Caki2 (cell line): ENCODE results near the gene STK24. TPM values are rescaled to one million over a fixed set of nuclear protein-coding genes. Genes with fewer than 3 reads are reported as not detected.
A peak's percentile ranks its signal among the peaks of the same experiment; 100 is the strongest.
"Not testable (repeated sequence)": the region's sequence is repeated elsewhere in the genome, so short reads cannot be mapped to it uniquely, and the experiment has no call there.

Source experiments
- DNase-seq: peaks from one replicate; pipeline ENCODE4 v3.0.0-alpha.2; 2015; ENCODE audit warnings: low read depth
- in situ Hi-C: cut with HindIII; loops from 2 replicates; pipeline ENCODE4 v1.10.0; 2016; ENCODE audit warnings: low sequenced_read_pairs, low pct_unique_long_range_greater_than_20kb, mixed read lengths
- total RNA-seq: library from RNA; depleted of rRNA; stranded (reverse); fragments of >200 nt; shearing (Covaris generic); gene quantifications from 2 replicates; pipeline ENCODE4 v1.2.3, GENCODE V29; 2014; ENCODE audit warnings: low replicate concordance

The STK24 gene
- total RNA-seq, 1 experiment from 2014 or later, result 94.3 TPM

DNA sequence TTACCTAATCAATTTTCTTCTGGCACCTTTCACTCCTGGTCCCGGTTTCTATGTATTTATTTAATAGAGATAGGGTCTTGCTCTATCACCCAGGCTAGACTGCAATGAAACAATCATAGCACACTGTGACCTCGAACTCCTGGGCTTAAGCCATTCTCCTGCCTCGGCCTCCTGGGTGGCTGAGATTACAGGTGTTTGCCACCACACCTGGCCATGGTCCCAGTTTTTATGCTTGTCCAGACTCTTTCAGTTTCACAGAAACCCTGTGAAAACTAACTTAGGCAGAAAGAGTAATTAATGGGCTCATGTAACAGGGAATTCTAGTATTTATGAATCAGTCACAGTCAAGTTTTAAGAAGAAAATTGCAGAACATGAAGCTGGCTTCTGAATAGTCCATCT is 9.0 kb upstream of the STK24 start:
- in situ Hi-C loops, result no loop called here

DNA sequence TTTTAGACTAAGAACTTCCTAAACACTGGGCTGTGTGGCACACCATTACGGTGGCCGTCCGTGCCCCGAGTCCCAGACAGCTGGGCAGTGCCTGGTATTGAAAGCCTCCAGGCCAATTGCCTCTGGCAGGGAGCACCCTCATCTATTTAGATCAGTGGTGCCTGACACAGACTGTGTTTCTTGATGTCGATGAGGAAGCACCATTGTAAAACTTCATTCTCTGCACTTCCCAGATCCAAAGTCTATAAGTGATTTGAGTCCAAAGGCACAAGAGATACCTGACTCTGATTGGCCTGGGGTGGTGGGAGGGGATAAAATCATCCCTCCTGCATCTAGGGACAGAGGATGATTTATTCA is 8.5 kb upstream of the STK24 start:
- in situ Hi-C loops, result no loop called here
- DNase-seq, result no peak

More for the DNA sequence above, 9.0 kb upstream of the STK24 start:
- DNase-seq, result no peak

DNA sequence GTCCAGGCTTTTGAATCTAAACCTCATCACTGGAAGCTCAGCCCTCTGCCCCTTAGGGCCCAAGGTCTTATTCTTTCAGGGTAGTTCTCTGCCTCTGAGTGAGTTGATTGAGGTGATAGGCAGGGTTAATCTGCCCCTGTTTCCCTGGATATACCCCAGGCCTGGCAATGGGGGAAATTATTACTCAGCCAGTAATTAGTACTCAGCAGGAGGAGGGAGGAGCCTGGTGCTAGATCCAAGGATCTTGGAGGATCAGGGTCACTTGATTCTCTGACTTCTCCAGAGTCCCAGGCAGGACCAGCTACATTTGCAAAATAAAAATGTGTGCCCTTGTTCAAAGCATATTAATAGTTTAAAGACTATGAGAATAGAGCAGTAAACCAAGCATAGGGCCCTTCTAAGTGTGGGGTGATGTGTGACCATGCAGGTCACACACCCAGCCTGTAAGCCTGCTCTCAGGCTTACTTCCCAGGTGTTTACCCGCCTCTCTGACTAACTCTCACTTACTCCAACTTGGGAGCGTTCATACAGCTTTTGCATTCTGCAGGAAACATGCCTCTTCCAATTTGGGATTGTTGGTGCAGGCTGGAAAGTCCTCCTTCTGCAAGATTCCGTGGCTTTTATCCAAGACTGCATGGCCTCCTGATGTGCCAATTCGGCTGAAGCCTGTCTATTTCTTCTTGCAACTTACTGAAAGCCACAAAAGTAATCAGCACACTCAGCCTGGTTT is 7.9 kb upstream of the STK24 start:
- DNase-seq, result no peak
- in situ Hi-C loops, result no loop called here

DNA sequence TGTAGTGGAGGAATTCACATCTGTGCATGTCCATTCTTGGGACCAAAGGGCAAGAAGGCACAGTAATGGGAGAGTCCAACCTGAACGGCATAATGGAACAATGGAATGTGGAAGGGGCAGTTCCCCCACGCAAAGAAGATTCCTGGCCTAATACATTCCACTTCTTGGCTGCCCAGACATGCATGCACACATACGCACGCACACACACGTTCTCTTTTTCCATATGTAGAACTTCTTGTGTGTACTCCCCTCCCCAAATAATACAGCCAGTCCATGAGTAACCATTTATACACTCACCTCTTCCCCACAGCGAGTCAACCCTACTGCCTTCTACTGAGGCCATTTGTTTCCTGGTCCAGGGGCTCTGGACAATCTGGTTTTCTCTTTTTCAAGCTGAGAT is 6.0 kb upstream of the STK24 start:
- in situ Hi-C loops, result no loop called here
- no peak for DNase-seq

DNA sequence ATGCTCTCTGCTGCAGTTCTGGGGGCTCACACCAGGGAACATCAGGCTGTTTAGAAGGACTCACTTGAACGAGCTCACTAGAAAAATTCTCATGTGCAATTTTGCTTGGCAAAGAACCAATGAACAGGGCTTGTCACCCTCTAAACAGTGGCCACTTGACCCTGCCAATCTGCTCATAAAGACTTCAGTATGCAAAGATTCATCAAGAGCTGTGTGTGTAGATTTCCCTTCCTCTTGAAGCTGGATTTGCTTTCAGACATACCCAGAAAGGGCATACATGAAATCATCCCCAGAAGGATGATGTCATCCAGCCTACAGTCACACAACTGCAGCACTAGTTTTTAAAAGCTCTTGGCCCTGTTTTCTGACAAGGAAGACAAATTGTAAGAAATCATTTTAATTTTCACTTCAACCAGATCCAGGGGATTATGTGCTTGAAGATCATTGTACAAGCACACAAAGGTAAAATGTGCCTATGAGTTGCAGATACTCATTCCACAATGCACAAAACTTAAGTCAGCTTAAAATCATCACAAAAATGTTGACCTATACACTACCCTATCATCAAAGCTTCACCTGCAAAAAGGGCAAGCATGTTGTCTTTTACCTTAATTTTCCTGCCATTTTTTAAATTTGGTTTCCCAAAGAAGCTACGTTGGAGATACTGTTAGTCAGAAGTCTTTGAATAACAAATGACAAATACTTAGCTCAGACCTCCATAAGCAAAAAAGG is 5.2 kb upstream of the STK24 start:
- in situ Hi-C loops, result no loop called here
- DNase-seq, result peak; percentile 51

DNA sequence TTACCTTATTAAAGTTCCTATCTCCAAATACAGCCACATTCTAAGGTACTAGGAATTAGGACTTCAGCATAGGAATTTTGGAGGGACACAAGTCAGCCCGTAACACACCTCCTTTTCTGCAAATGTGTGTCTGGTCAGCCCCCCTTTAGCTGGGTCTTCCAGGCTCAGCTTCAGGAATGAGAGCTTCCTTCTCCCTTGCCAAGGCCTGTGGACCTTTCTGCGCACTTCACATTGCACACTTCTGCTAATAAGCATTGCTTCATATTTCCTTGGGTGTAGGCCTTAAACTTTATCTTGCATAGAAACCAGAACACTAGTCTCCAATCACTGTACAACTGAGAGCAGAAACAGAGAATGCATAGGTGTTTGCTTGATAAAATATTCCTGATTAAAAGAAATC is 4.5 kb upstream of the STK24 start:
- no peak for DNase-seq
- in situ Hi-C loops, result no loop called here

DNA sequence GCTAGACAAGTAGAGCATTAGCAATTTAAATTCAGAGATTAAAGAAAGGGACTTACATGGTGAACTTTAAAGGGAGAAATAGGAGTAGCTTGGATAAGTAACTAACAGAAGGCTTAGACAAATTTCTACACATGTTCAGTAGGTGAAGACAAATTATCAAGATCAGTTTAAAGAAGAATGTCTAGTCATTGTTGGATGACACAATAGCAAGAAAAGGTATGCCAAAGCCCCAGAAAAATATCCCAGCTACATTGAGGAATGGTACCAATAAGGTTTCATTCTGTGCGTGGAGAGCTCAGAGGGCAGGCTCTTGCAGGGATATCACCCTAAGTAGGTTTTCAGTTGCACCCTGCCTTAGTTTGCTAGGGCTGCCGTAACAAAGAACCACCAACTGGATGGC is 3.5 kb upstream of the STK24 start:
- DNase-seq, result no peak
- in situ Hi-C loops, result no loop called here

DNA sequence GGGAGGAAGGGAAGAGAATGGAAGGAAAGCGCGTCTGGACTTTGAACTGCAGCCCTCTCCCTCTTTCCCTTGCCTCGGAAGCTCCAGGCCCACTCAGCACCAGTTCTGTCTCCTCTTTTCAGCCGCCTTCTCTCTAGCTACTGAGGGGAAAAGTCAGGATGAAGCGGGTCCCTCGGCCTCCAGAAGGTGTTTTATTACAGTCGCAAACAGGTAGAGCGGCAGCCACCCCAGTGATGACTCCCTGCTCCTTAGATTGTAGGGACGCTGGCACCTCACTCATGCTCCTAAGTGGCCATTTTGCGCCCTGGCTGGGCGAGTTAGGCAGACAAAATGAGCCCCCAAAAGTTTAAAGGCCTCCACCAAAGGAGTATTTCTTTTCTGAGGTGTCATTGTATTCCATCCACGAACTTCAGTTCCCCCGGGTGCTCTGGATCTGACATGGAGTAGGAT is 954 bp upstream of the STK24 start:
- in situ Hi-C loops, result no loop called here
- DNase-seq, result no peak

DNA sequence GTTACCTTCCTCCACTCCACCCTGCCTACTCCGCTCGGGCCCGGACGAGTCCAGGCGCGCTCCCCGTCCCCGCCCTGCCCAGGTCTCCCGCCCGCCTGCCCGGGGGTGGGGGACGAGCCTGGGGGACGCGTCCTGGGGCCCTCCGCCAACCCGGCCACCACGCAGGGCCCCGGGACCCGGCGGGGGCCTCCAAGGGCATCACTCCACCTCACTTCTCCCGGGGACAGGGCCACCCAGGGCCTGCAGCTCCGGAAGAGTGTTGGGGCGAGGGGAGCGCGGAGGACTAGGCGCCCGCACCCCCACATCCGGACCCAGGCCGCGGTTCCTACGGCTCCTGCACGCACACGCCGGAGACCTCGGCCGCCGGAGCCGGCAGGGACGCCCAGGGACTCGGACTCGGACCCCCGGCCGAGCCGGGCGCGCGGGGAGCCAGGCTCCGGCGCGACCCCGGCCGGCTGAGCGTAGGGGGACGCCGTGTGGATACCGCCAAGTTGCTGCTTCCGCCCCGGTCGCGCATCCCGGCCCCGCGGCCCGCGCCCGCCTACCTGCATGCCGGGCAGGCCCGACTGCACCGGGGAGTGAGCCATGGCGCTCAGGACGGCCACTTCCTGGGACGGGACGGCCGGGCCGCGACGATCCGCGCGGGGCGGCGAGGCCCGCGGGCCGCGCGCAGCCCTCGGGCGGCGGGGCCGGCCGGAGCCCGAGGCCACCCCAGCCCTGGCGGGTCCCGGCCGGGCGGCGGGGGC is 534 bp downstream of the STK24 start:
- in situ Hi-C loops, result no loop called here
- no peak for DNase-seq

DNA sequence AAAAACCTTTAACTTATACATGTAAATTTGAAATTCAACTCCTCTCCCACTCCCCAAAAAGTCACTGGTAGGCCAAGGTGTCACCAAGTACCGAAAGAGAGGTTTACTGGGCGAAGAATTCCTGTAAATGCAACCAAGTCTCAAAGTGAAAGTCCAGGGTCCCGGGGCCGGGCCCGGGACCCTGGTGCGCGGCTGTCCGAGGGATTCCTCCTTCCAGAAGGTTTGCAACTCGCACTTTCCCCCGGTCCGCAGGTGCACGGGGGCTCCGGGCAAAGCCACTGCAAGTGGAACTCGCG is 1.1 kb downstream of the STK24 start:
- no peak for DNase-seq
- in situ Hi-C loops, result no loop called here

DNA sequence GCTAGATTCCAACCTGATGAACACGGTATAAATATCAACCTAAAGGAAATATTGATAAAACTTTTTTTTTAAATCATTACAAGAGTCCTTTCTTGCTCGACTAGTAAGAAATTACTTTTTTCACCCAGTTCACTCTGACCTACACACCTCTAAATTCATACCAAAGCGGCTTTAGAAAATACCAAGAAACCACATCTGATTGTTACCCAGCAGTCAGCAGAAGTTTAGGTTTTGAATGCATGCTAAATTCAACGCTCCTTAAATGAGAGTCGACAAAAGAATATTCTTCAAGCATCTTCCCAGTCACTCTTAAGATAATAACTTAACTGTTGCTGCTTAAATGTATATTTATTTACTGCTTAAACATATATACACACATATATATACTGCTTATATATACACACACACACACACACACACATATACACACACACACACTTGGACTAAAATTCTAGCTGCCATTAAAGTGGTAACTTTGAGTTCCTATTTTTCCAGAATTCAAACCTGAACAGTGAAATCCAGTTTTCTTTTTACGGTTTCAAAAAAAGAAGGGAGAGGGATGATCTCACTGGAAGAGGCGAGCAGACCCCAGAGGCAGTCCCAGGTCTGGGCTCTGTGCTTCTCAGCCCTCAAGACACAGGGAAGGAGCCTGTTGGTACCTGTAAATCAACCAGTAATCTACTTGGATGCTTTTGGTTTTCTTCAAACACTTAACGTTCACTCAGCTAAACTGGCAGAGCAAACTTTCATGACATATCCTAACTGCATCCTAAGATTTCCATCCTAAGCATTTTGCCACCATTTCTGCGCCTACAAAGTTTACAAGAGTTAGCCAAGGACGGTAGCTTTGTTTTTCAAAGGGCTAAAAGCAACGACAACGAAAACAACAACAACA is 1.7 kb downstream of the STK24 start:
- no peak for DNase-seq
- in situ Hi-C loops, result no loop called here

DNA sequence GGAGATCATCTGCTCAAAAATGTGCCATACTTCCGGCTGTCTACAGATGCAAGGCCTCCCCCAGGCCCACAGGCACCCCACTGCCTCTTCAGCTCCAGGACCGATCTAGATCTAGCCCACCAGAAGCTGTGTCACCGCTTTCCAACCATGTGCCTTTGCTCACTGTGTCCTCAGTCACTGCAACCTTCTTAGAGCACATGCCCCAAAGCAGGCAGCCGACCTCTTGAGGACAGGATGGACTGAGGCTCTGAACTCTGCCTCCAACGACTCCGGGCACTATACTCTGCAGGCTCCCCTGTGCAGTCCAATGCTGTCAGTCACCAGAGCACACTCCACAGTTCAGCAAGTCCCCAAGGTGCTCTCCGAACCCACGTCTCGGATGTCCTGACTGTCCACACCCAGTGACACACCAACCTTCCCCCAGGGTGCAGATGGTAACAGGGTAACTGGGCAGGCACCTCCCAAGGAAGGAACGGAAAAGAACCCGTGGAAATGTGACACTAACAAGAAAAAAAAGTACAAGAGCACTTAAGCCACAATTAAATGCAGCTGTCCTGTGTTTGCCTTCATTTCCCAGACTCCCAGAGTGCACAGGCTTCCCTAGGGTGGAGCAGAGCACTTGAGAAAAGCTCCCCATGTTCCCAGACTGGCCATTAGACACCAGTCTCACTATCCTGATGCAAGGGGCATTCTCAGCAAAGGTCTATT is 4.8 kb downstream of the STK24 start:
- in situ Hi-C loops, result no loop called here
- no peak for DNase-seq

DNA sequence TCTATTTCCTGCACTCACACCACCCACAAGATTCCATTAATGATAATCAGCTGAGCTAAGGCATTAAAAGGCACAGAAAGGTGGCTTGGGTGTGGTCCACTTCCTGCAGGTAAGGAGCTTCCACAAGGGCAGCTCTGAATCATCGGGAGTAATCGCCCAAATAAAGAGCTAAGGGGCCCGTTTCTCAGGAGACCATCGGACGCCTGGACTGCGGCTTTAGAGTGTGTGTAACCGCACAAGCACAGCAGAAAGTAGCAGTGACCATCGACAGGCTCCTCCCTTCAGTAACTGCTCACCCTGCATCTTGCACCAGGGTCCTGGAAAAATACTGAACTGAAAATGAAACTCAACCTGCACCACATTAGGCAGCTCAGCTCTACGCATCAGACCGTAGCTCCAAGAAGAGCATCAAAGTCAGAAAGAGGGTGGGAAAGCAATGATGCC is 6.0 kb downstream of the STK24 start:
- in situ Hi-C loops, result no loop called here

DNA sequence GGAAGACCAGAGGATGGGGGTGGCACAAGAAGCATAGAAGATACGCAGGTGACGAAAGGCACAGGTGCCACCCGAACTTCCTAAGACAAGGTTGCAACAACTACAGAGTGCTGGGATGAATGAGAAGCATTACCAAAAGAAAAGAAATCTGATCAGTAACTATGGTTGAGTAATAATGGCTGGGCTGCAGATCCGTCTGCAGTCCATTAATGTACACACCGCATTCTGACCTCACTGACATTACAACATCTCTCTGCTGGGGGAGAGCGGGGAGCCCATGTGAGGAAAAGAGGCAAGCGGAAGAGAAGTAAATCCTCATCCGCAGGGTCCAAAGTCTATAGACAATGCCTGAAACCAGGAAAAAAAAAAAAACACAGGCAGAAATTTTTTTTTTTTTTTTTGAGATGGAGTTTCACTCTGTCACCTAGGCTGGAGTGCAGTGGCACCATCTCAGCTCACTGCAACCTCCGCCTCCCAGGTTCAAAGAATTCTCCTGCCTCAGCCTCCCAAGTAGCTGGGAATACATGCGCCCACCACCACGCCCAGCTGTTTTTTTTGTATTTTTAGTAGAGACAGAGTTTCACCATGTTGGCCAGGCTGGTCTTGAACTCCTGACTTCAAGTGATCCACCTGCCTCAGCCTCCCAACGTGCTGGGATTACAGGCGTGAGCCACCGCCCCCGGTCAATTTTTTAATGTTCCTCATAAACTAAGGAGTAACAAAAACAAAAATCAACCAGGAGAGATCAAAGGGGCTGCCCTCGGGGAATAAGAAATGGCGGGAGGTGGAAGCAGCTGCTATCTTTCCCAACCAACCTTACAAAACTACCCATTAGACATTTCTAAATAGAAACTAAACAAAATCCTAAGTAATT is 7.2 kb downstream of the STK24 start:
- in situ Hi-C loops, DNase-seq: not testable (repeated sequence)

More for the DNA sequence above, 6.0 kb downstream of the STK24 start:
- peak; percentile 79 for DNase-seq

DNA sequence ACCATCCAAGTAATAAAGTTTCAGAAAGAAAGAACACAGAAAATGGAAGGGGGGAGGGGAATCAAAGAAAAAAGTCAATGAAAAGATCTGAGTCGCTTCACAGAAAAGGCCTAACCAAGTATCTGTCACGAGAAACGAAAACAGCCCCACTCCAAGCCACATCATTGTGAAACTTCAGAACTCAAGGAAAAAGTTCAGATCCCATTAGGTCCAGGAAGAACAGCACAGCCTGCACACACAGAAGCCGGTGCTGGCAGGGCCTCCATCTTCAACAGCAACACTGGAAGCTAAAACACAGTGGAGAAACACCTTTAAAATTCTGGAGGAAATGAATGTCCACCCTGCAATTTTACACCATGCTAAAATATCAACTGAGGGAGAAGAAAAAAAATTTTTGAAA is 8.0 kb downstream of the STK24 start:
- DNase-seq, result no peak
- in situ Hi-C loops, result no loop called here

DNA sequence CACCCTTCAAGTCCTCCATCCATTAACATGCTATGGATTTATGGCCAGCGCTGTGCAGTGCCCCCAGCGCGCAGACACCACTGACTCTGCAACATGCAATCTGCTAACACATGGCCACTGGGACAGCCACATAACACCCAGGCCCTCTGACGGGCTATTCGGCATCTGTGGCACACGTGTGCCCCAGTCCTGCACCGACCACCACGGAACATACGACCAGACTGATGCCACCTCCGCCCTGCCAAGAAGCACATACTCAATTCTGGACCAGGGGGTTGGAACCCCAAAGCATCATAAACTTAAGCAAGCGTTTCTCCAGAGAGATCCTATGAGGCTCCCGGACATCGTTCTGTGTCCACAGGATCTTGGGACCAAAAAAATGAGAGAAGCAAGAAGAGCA is 9.8 kb downstream of the STK24 start:
- no peak for DNase-seq
- in situ Hi-C loops, result no loop called here
